Activated CD4-positive, alpha-beta T cell treated with anti-CD3 and anti-CD28 coated beads, Interleukin-2, amount 10 ng/mL, durations not matched to agents 7 days and 5 days (primary cell): ENCODE data around the gene MYL12B. TPM values are rescaled to one million over a fixed set of nuclear protein-coding genes. Genes with fewer than 3 reads are reported as not detected.

Source experiments
- CTCF ChIA-PET: fragments of 350-600 bp; sonication (Branson Sonifier 250); formaldehyde crosslinking; loops from one replicate; lab custom pipeline; 2021; ENCODE audit warnings: antibody characterized with exemption; lab: Charles Lee
- POLR2A ChIA-PET: fragments of 350-600 bp; sonication (Branson Sonifier 250); formaldehyde crosslinking; loops from one replicate; lab custom pipeline; 2021; ENCODE audit warnings: antibody characterized with exemption; lab: Charles Lee
- DNase-seq: peaks from one replicate; pipeline ENCODE4 v3.0.0-alpha.2; 2020
- H3K27ac Mint-ChIP-seq: one replicate; pipeline ENCODE4 v1.8.0; 2021; ENCODE audit warnings: mild to moderate bottlenecking, moderate library complexity, mixed read lengths
- H3K27me3 Mint-ChIP-seq: one replicate; pipeline ENCODE4 v1.8.0; 2021; ENCODE audit warnings: mixed read lengths
- H3K36me3 Mint-ChIP-seq: one replicate; pipeline ENCODE4 v1.8.0; 2021; ENCODE audit warnings: low read depth, mixed read lengths
- H3K4me1 Mint-ChIP-seq: one replicate; pipeline ENCODE4 v1.8.0; 2021; ENCODE audit warnings: mixed read lengths
- H3K4me3 Mint-ChIP-seq: one replicate; pipeline ENCODE4 v1.8.0; 2021; ENCODE audit warnings: mild to moderate bottlenecking, moderate library complexity, mixed read lengths
- H3K9me3 Mint-ChIP-seq: one replicate; pipeline ENCODE4 v1.8.0; 2021; ENCODE audit warnings: mixed read lengths
- total RNA-seq, 2 experiments: library from RNA; stranded (reverse); gene quantifications; one replicate each; pipeline ENCODE4 v1.2.3, GENCODE V29; 2021

The MYL12B gene
- total RNA-seq, 2 experiments from 2014 or later = 351 to 395 TPM

- Mint-ChIP-seq H3K9me3 (no peaks in the 10 kb centered on the region), H3K4me3 (no peak overlapping the region), H3K27ac (no peak overlapping the region), H3K27me3 (no peaks in the 10 kb centered on the region), H3K36me3 (peaks cover 89% of the 10 kb centered on the region), H3K4me1 (peaks cover 86% of the 10 kb centered on the region)
- ChIA-PET POLR2A (interaction anchor here (1.0 kb wide), 1 partner anchor 9 kb away, joined by 3 read pairs; no protein-coding TSS in a partner anchor), CTCF (interaction anchor here (1.1 to 1.4 kb wide), 3 partner anchors 8 to 42 kb away, joined by 3 to 4 read pairs (median 4); no protein-coding TSS in a partner anchor)
- no peak for DNase-seq
These were observed 7.2 kb upstream of the MYL12B start for GRCh38 chr18:3254725-3255124.

GRCh38 chr18:3255611-3256165 is 6.2 kb upstream of the MYL12B start:
- no peak for DNase-seq
- Mint-ChIP-seq H3K4me3 (no peak overlapping the region), H3K36me3 (peaks cover 80% of the 10 kb centered on the region), H3K27ac (no peak overlapping the region), H3K27me3 (no peaks in the 10 kb centered on the region), H3K9me3 (no peaks in the 10 kb centered on the region), H3K4me1 (peaks cover 88% of the 10 kb centered on the region)
- ChIA-PET POLR2A (no interaction called here), CTCF (interaction anchor here (1.1 to 1.4 kb wide), 3 partner anchors 8 to 41 kb away, joined by 3 to 4 read pairs (median 4); no protein-coding TSS in a partner anchor)

- Mint-ChIP-seq H3K4me1 (peaks cover 83% of the 10 kb centered on the region), H3K27ac (peak overlapping the region; percentile 58), H3K36me3 (peaks cover 75% of the 10 kb centered on the region), H3K27me3 (no peaks in the 10 kb centered on the region), H3K9me3 (no peaks in the 10 kb centered on the region), H3K4me3 (no peak overlapping the region)
- no peak for DNase-seq
- CTCF ChIA-PET = no interaction called here
- POLR2A ChIA-PET = interaction anchor here (0.6 kb wide), 1 partner anchor 120 kb away, joined by 4 read pairs; no protein-coding TSS in a partner anchor
These were observed 5.0 kb upstream of the MYL12B start for GRCh38 chr18:3256693-3257626.

- POLR2A ChIA-PET = no interaction called here
These were observed 4.3 kb upstream of the MYL12B start for GRCh38 chr18:3257627-3258120.

GRCh38 chr18:3260995-3261372 is 949 bp upstream of the MYL12B start:
- POLR2A ChIA-PET = interaction anchor here (0.5 to 1.5 kb wide), 4 partner anchors 10 to 333 kb away, joined by 3 to 11 read pairs (median 3); partner anchors contain the start of gene MYL12A
- DNase-seq = no peak
- peaks cover 73% of the 10 kb centered on the region for H3K4me1 Mint-ChIP-seq
- H3K36me3 Mint-ChIP-seq = peaks cover 57% of the 10 kb centered on the region
- H3K9me3 Mint-ChIP-seq = no peaks in the 10 kb centered on the region
- CTCF ChIA-PET = interaction anchor here (0.6 to 1.8 kb wide), 7 partner anchors 8 to 345 kb away, joined by 3 to 11 read pairs (median 4); no protein-coding TSS in a partner anchor
- H3K27ac Mint-ChIP-seq = peak overlapping the region; percentile 99
- peak overlapping the region; percentile 86 for H3K4me3 Mint-ChIP-seq
- no peaks in the 10 kb centered on the region for H3K27me3 Mint-ChIP-seq

More at GRCh38 chr18:3257627-3258120, 4.3 kb upstream of the MYL12B start:
- Mint-ChIP-seq H3K4me3 (no peak overlapping the region), H3K9me3 (no peaks in the 10 kb centered on the region), H3K36me3 (peaks cover 70% of the 10 kb centered on the region), H3K27me3 (no peaks in the 10 kb centered on the region), H3K4me1 (peaks cover 77% of the 10 kb centered on the region), H3K27ac (peak overlapping the region; percentile 55)
- DNase-seq = no peak
- CTCF ChIA-PET = no interaction called here

GRCh38 chr18:3262234-3263131 is 550 bp downstream of the MYL12B start:
- Mint-ChIP-seq H3K9me3 (no peaks in the 10 kb centered on the region), H3K27ac (peak overlapping the region; percentile 99), H3K4me1 (peaks cover 77% of the 10 kb centered on the region), H3K36me3 (peaks cover 46% of the 10 kb centered on the region), H3K27me3 (no peaks in the 10 kb centered on the region), H3K4me3 (peak overlapping the region; percentile 86)
- peak; percentile 46 for DNase-seq
- ChIA-PET POLR2A (interaction anchor here (1.4 to 1.5 kb wide), 3 partner anchors 15 to 332 kb away, joined by 3 read pairs; partner anchors contain the start of gene MYL12A), CTCF (interaction anchor here (1.4 to 2.1 kb wide), 5 partner anchors 10 to 404 kb away, joined by 3 to 11 read pairs (median 4); no protein-coding TSS in a partner anchor)

GRCh38 chr18:3263132-3263700 is 1.3 kb downstream of the MYL12B start:
- Mint-ChIP-seq H3K4me3 (peak overlapping the region; percentile 86), H3K36me3 (peaks cover 41% of the 10 kb centered on the region), H3K27me3 (no peaks in the 10 kb centered on the region), H3K9me3 (no peaks in the 10 kb centered on the region), H3K27ac (peak overlapping the region; percentile 86), H3K4me1 (peaks cover 74% of the 10 kb centered on the region)
- POLR2A ChIA-PET = interaction anchor here (0.7 to 1.4 kb wide), 2 partner anchors 9 to 185 kb away, joined by 3 read pairs; no protein-coding TSS in a partner anchor
- DNase-seq = no peak
- CTCF ChIA-PET = interaction anchor here (0.8 to 2.1 kb wide), 8 partner anchors 8 to 403 kb away, joined by 3 to 6 read pairs (median 4); no protein-coding TSS in a partner anchor

GRCh38 chr18:3264362-3264761 is 2.4 kb downstream of the MYL12B start:
- POLR2A ChIA-PET = no interaction called here
- Mint-ChIP-seq H3K27ac (no peak overlapping the region), H3K27me3 (no peaks in the 10 kb centered on the region), H3K4me1 (peaks cover 74% of the 10 kb centered on the region), H3K36me3 (peaks cover 40% of the 10 kb centered on the region), H3K9me3 (no peaks in the 10 kb centered on the region), H3K4me3 (peak overlapping the region; percentile 2)
- DNase-seq = no peak
- CTCF ChIA-PET = interaction anchor here (1.1 to 2.1 kb wide), 7 partner anchors 14 to 402 kb away, joined by 3 to 6 read pairs (median 3); no protein-coding TSS in a partner anchor

GRCh38 chr18:3265564-3266033 is 3.7 kb downstream of the MYL12B start:
- peaks cover 38% of the 10 kb centered on the region for H3K36me3 Mint-ChIP-seq
- no peak for DNase-seq
- no peak overlapping the region for H3K4me3 Mint-ChIP-seq
- POLR2A ChIA-PET = no interaction called here
- no peaks in the 10 kb centered on the region for H3K27me3 Mint-ChIP-seq
- peaks cover 71% of the 10 kb centered on the region for H3K4me1 Mint-ChIP-seq
- CTCF ChIA-PET = interaction anchor here (0.5 to 1.2 kb wide), 4 partner anchors 9 to 422 kb away, joined by 3 to 6 read pairs (median 3); no protein-coding TSS in a partner anchor
- no peaks in the 10 kb centered on the region for H3K9me3 Mint-ChIP-seq
- H3K27ac Mint-ChIP-seq = no peak overlapping the region

- DNase-seq = no peak
- ChIA-PET POLR2A (no interaction called here), CTCF (interaction anchor here (0.6 to 1.5 kb wide), 3 partner anchors 9 to 399 kb away, joined by 3 to 7 read pairs (median 4); no protein-coding TSS in a partner anchor)
- Mint-ChIP-seq H3K4me1 (peaks cover 69% of the 10 kb centered on the region), H3K4me3 (no peak overlapping the region), H3K9me3 (no peaks in the 10 kb centered on the region), H3K27me3 (no peaks in the 10 kb centered on the region), H3K27ac (no peak overlapping the region), H3K36me3 (peaks cover 36% of the 10 kb centered on the region)
These were observed 4.2 kb downstream of the MYL12B start for GRCh38 chr18:3266062-3266608.

- no peak overlapping the region for H3K27ac Mint-ChIP-seq
- H3K27me3 Mint-ChIP-seq = no peaks in the 10 kb centered on the region
- DNase-seq = no peak
- peaks cover 75% of the 10 kb centered on the region for H3K4me1 Mint-ChIP-seq
- CTCF ChIA-PET = no interaction called here
- H3K4me3 Mint-ChIP-seq = no peak overlapping the region
- peaks cover 33% of the 10 kb centered on the region for H3K36me3 Mint-ChIP-seq
- no peaks in the 10 kb centered on the region for H3K9me3 Mint-ChIP-seq
- POLR2A ChIA-PET = no interaction called here
These were observed 6.4 kb downstream of the MYL12B start for GRCh38 chr18:3268306-3268705.
